ENCODE data around the gene RPP30.

Gene RPP30

GRCh38 chr10:90919683-90920574 is 48.2 kb downstream of the RPP30 start:
- Histone ChIP-seq H3K23ac (ENCODE audit: low read length in 2 of 2) (peak overlapping the region in 1 of 2 experiments; percentile 42), H3K36me3 (ENCODE audit: control insufficient read depth in 1 of 2, insufficient read depth in 2 of 2, low read depth in 1 of 2, low read length in 2 of 2) (peaks cover 0 to 5% of the 10 kb centered on the region in 2 experiments), H2BK5ac (ENCODE audit: low read depth, low read length, poor library complexity, severe bottlenecking) (peak overlapping the region; percentile 46), H2BK120ac (ENCODE audit: low read depth, low read length) (no peak overlapping the region), H3K18ac (ENCODE audit: low read depth in 1 of 2, low read length in 2 of 2) (peak overlapping the region; percentile 95 to 96), H3K4me1 (ENCODE audit: control insufficient read depth, insufficient read depth, low read depth, low read length) (peaks cover 3% of the 10 kb centered on the region), H3K27me3 (ENCODE audit: control insufficient read depth in 1 of 2, insufficient read depth in 1 of 2, low read length in 2 of 2) (no peaks in the 10 kb centered on the region), H2BK12ac (ENCODE audit: low read length in 2 of 2) (peak overlapping the region; percentile 13 to 72), H3K4me3 (ENCODE audit: insufficient read depth in 1 of 2, low read depth in 1 of 2, low read length in 2 of 2) (no peak overlapping the region), H4K91ac (ENCODE audit: low read length) (peak overlapping the region; percentile 83), H3K14ac (ENCODE audit: low read length in 2 of 2) (no peak overlapping the region), H3K27ac (ENCODE audit: low read length, poor library complexity, severe bottlenecking) (peak overlapping the region; percentile 41), H2BK15ac (ENCODE audit: low read depth, poor library complexity, severe bottlenecking) (peak overlapping the region; percentile 44), H2AK5ac (ENCODE audit: low read length, severe bottlenecking) (peak overlapping the region; percentile 79), H2AFZ (ENCODE audit: low read depth, low read length) (peak overlapping the region; percentile 53), H3K79me1 (replicated peaks; ENCODE audit: low read length, poor library complexity, severe bottlenecking) (peaks cover 1% of the 10 kb centered on the region), H3K9me3 (ENCODE audit: control insufficient read depth, low read length) (no peaks in the 10 kb centered on the region), H4K8ac (ENCODE audit: low read length) (peak overlapping the region; percentile 95), H3K4ac (ENCODE audit: low read depth in 1 of 2, low read length in 2 of 2) (peak overlapping the region; percentile 74 to 89), H3K9ac (ENCODE audit: low read length) (no peak overlapping the region), H3K4me2 (ENCODE audit: low read length, poor library complexity, severe bottlenecking) (peak overlapping the region; percentile 43)
- 40% methylated on average over 7 of the region's 8 CpGs for WGBS
- peak; percentile 39 for DNase-seq

- Histone ChIP-seq H3K18ac (ENCODE audit: low read depth in 1 of 2, low read length in 2 of 2) (peak within 1 kb of the TSS; percentile 95 to 96), H2BK12ac (ENCODE audit: low read length in 2 of 2) (peak within 1 kb of the TSS; percentile 13 to 72), H3K14ac (ENCODE audit: low read length in 2 of 2) (no peak within 1 kb of the TSS), H4K8ac (ENCODE audit: low read length) (peak within 1 kb of the TSS; percentile 95), H3K4me2 (ENCODE audit: low read length, poor library complexity, severe bottlenecking) (peak within 1 kb of the TSS; percentile 58), H3K4me1 (ENCODE audit: control insufficient read depth, insufficient read depth, low read depth, low read length) (peaks cover 5% of the 10 kb centered on the region), H3K27me3 (ENCODE audit: control insufficient read depth in 1 of 2, insufficient read depth in 1 of 2, low read length in 2 of 2) (no peaks in the 10 kb centered on the region), H2BK120ac (ENCODE audit: low read depth, low read length) (peak within 1 kb of the TSS; percentile 62), H3K27ac (ENCODE audit: low read length, poor library complexity, severe bottlenecking) (peak within 1 kb of the TSS; percentile 87), H3K79me1 (replicated peaks; ENCODE audit: low read length, poor library complexity, severe bottlenecking) (peaks cover 1% of the 10 kb centered on the region), H3K4ac (ENCODE audit: low read depth in 1 of 2, low read length in 2 of 2) (peak within 1 kb of the TSS; percentile 74 to 89), H2AK5ac (ENCODE audit: low read length, severe bottlenecking) (peak within 1 kb of the TSS; percentile 92), H3K23ac (ENCODE audit: low read length in 2 of 2) (peak within 1 kb of the TSS in 1 of 2 experiments; percentile 42), H3K36me3 (ENCODE audit: control insufficient read depth in 1 of 2, insufficient read depth in 2 of 2, low read depth in 1 of 2, low read length in 2 of 2) (no peaks in the 10 kb centered on the region), H3K9ac (ENCODE audit: low read length) (no peak within 1 kb of the TSS), H3K9me3 (ENCODE audit: control insufficient read depth, low read length) (no peaks in the 10 kb centered on the region), H2BK15ac (ENCODE audit: low read depth, poor library complexity, severe bottlenecking) (peak within 1 kb of the TSS; percentile 44), H4K91ac (ENCODE audit: low read length) (peak within 1 kb of the TSS; percentile 83), H2BK5ac (ENCODE audit: low read depth, low read length, poor library complexity, severe bottlenecking) (peak within 1 kb of the TSS; percentile 46), H3K4me3 (ENCODE audit: insufficient read depth in 1 of 2, low read depth in 1 of 2, low read length in 2 of 2) (no peak within 1 kb of the TSS), H2AFZ (ENCODE audit: low read depth, low read length) (peak within 1 kb of the TSS; percentile 53)
- DNase-seq = peak; percentile 88
- WGBS = 3% methylated on average over 3 of the region's 5 CpGs
These were observed 49.4 kb downstream of the RPP30 start, which contains the start of gene ANKRD1 for GRCh38 chr10:90920986-90921666. Gene ANKRD1 (minus strand): TSS chr10:90921087. CDS start chr10:90921027, 60 bp downstream.

- H2AFZ ChIP-seq (ENCODE audit: low read depth, low read length) = no peak overlapping the region
- no peak overlapping the region for H2BK12ac ChIP-seq (ENCODE audit: low read length in 2 of 2)
- 65% methylated on average over 3 of the region's 3 CpGs for WGBS
These were observed 50.1 kb downstream of the RPP30 start for GRCh38 chr10:90921906-90922305.

More at GRCh38 chr10:90921906-90922305, 50.1 kb downstream of the RPP30 start:
- Histone ChIP-seq H3K23ac (ENCODE audit: low read length in 2 of 2) (no peak overlapping the region), H4K91ac (ENCODE audit: low read length) (no peak overlapping the region), H4K8ac (ENCODE audit: low read length) (no peak overlapping the region), H3K9me3 (ENCODE audit: control insufficient read depth, low read length) (no peaks in the 10 kb centered on the region), H2BK5ac (ENCODE audit: low read depth, low read length, poor library complexity, severe bottlenecking) (no peak overlapping the region), H3K4ac (ENCODE audit: low read depth in 1 of 2, low read length in 2 of 2) (no peak overlapping the region), H3K27ac (ENCODE audit: low read length, poor library complexity, severe bottlenecking) (peak overlapping the region; percentile 86), H3K4me1 (ENCODE audit: control insufficient read depth, insufficient read depth, low read depth, low read length) (peaks cover 5% of the 10 kb centered on the region), H3K18ac (ENCODE audit: low read depth in 1 of 2, low read length in 2 of 2) (no peak overlapping the region), H3K36me3 (ENCODE audit: control insufficient read depth in 1 of 2, insufficient read depth in 2 of 2, low read depth in 1 of 2, low read length in 2 of 2) (no peaks in the 10 kb centered on the region), H2BK15ac (ENCODE audit: low read depth, poor library complexity, severe bottlenecking) (no peak overlapping the region), H3K4me2 (ENCODE audit: low read length, poor library complexity, severe bottlenecking) (no peak overlapping the region), H3K4me3 (ENCODE audit: insufficient read depth in 1 of 2, low read depth in 1 of 2, low read length in 2 of 2) (no peak overlapping the region), H3K14ac (ENCODE audit: low read length in 2 of 2) (no peak overlapping the region), H2AK5ac (ENCODE audit: low read length, severe bottlenecking) (peak overlapping the region; percentile 92), H3K9ac (ENCODE audit: low read length) (no peak overlapping the region), H2BK120ac (ENCODE audit: low read depth, low read length) (no peak overlapping the region), H3K27me3 (ENCODE audit: control insufficient read depth in 1 of 2, insufficient read depth in 1 of 2, low read length in 2 of 2) (no peaks in the 10 kb centered on the region), H3K79me1 (replicated peaks; ENCODE audit: low read length, poor library complexity, severe bottlenecking) (peaks cover 1% of the 10 kb centered on the region)
- no peak for DNase-seq

Measured in mesenchymal stem cell (in vitro differentiated cells and primary cell).